MM.1S (cell line): Measurements from ENCODE around the gene EIF4EBP3.
"Not testable (repeated sequence)": the region's sequence is repeated elsewhere in the genome, so short reads cannot be mapped to it uniquely, and the experiment has no call there.

Experiments
- DNase-seq: peaks from one replicate; pipeline ENCODE4 v3.0.0-alpha.2; 2015
- H2AFZ ChIP-seq: fragments of 300-600 bp; sonication (generic); 2 replicates; pipeline ENCODE4 v1.6.0; 2016; ENCODE audit warnings: antibody characterized with exemption, low read length
- H3F3A ChIP-seq: fragments of 300-600 bp; sonication (generic); 2 replicates; pipeline ENCODE4 v1.6.1; 2016; ENCODE audit warnings: mild to moderate bottlenecking, antibody characterized with exemption, low read length, moderate library complexity, mixed read lengths; ENCODE audit not compliant: insufficient read depth
- H3K27ac ChIP-seq: fragments of 300-600 bp; sonication (generic); 2 replicates; pipeline ENCODE4 v1.5.1; 2016; ENCODE audit warnings: mild to moderate bottlenecking, low read length
- H3K27me3 ChIP-seq: fragments of 300-600 bp; sonication (generic); replicated peaks from 2 replicates; pipeline ENCODE4 v1.6.0; 2016; ENCODE audit warnings: low read length; ENCODE audit not compliant: insufficient read depth
- H3K36me3 ChIP-seq: fragments of 300-600 bp; sonication (generic); replicated peaks from 2 replicates; pipeline ENCODE4 v1.6.1; 2016; ENCODE audit warnings: mild to moderate bottlenecking, low read length, mixed read lengths; ENCODE audit not compliant: insufficient read depth
- H3K4me1 ChIP-seq: fragments of 300-600 bp; sonication (generic); 2 replicates; pipeline ENCODE4 v1.6.1; 2016; ENCODE audit warnings: low read length, mixed read lengths
- H3K4me2 ChIP-seq: fragments of 300-600 bp; sonication (generic); 2 replicates; pipeline ENCODE4 v1.6.0; 2016; ENCODE audit warnings: low read depth, low read length
- H3K4me3 ChIP-seq: fragments of 300-600 bp; sonication (generic); 2 replicates; pipeline ENCODE4 v1.5.1; 2016; ENCODE audit warnings: low read length, mixed read lengths
- H3K79me2 ChIP-seq: fragments of 300-600 bp; sonication (generic); 2 replicates; pipeline ENCODE4 v1.6.1; 2016; ENCODE audit warnings: mixed run types, low read length, mixed read lengths
- H3K9ac ChIP-seq: fragments of 300-600 bp; sonication (generic); 2 replicates; pipeline ENCODE4 v1.6.1; 2016; ENCODE audit warnings: low read length, mixed read lengths
- H3K9me2 ChIP-seq: fragments of 300-600 bp; sonication (generic); replicated peaks from 2 replicates; pipeline ENCODE4 v1.6.1; 2016; ENCODE audit warnings: mild to moderate bottlenecking, low read length, mixed read lengths; ENCODE audit not compliant: insufficient read depth
- H3K9me3 ChIP-seq: fragments of 300-600 bp; sonication (generic); replicated peaks from 2 replicates; pipeline ENCODE4 v1.6.1; 2016; ENCODE audit warnings: mild to moderate bottlenecking, low read length, mixed read lengths; ENCODE audit not compliant: insufficient read depth
- H4K20me1 ChIP-seq: fragments of 300-600 bp; sonication (generic); 2 replicates; pipeline ENCODE4 v1.6.1; 2016; ENCODE audit warnings: mild to moderate bottlenecking, low read length, moderate library complexity, mixed read lengths; ENCODE audit not compliant: insufficient read depth
- EZH2 ChIP-seq: fragments of 300-600 bp; sonication (generic); optimal IDR thresholded peaks from 2 replicates; pipeline ENCODE3; 2017; ENCODE audit warnings: low read depth, mild to moderate bottlenecking, antibody characterized with exemption, low read length, mixed read lengths
- EZH2phosphoT487 ChIP-seq: fragments of 300-600 bp; sonication (generic); IDR thresholded peaks from 2 replicates; pipeline ENCODE4 v1.6.1; 2018; ENCODE audit warnings: antibody characterized with exemption, low read length
- TF ChIP-seq, protein P1 (sequence below): fragments of 300-600 bp; sonication (generic); IDR thresholded peaks from 2 replicates; pipeline ENCODE4 v1.5.1; 2016; ENCODE audit warnings: antibody characterized with exemption, low read length, mixed read lengths

Gene EIF4EBP3

DNA sequence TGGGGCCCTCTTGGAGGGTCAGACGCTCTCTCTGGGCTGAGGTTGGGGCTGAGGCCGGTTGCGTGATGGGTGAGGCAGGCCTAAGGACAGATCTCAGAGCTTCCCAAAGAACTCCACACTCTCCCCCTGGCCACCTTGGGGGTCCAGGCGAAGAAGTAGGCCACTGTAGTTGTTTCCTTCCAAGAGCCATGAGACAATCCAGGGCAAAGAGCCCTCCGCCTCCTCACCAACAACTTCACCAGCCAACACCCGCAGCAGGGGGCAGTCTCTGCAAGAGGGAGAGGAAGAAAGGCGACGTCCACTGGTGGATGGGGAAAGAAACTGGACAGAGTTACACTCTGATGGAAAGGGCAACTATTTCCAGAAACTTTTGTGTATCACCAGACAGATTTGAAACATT is 27.8 kb downstream of the EIF4EBP3 start:
- no peaks in the 10 kb centered on the region for H4K20me1 ChIP-seq
- no peaks in the 10 kb centered on the region for H3K9me2 ChIP-seq
- no peaks in the 10 kb centered on the region for H3K27me3 ChIP-seq
- no peak overlapping the region for H2AFZ ChIP-seq
- H3K36me3 ChIP-seq: no peaks in the 10 kb centered on the region
- no peak overlapping the region for H3K9ac ChIP-seq
- no peak overlapping the region for H3K4me2 ChIP-seq
- 0 out of 2 replicates have a peak, but pooled peaks cover 1% of the 10 kb centered on the region for H3K79me2 ChIP-seq
- no peak overlapping the region for H3K27ac ChIP-seq
- DNase-seq: no peak
- no peaks in the 10 kb centered on the region for H3F3A ChIP-seq
- H3K4me3 ChIP-seq: no peak overlapping the region
- no peaks in the 10 kb centered on the region for H3K9me3 ChIP-seq
- TF ChIP-seq EZH2 (no peak), EZH2phosphoT487 (no peak)
- TF ChIP-seq, protein P1, sequence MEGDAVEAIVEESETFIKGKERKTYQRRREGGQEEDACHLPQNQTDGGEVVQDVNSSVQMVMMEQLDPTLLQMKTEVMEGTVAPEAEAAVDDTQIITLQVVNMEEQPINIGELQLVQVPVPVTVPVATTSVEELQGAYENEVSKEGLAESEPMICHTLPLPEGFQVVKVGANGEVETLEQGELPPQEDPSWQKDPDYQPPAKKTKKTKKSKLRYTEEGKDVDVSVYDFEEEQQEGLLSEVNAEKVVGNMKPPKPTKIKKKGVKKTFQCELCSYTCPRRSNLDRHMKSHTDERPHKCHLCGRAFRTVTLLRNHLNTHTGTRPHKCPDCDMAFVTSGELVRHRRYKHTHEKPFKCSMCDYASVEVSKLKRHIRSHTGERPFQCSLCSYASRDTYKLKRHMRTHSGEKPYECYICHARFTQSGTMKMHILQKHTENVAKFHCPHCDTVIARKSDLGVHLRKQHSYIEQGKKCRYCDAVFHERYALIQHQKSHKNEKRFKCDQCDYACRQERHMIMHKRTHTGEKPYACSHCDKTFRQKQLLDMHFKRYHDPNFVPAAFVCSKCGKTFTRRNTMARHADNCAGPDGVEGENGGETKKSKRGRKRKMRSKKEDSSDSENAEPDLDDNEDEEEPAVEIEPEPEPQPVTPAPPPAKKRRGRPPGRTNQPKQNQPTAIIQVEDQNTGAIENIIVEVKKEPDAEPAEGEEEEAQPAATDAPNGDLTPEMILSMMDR: no peak
- peaks cover 2% of the 10 kb centered on the region for H3K4me1 ChIP-seq

GRCh38 chr5:140576776-140577201 is 29.3 kb downstream of the EIF4EBP3 start:
- Histone ChIP-seq H4K20me1 (no peaks in the 10 kb centered on the region), H2AFZ (no peak overlapping the region), H3K4me3 (no peak overlapping the region), H3K27ac (no peak overlapping the region), H3K79me2 (no peaks in the 10 kb centered on the region), H3F3A (no peaks in the 10 kb centered on the region), H3K9me3 (no peaks in the 10 kb centered on the region), H3K36me3 (no peaks in the 10 kb centered on the region), H3K4me1 (no peaks in the 10 kb centered on the region), H3K9ac (no peak overlapping the region), H3K4me2 (no peak overlapping the region), H3K27me3 (no peaks in the 10 kb centered on the region), H3K9me2 (no peaks in the 10 kb centered on the region)
- no peak for DNase-seq
- no peak for TF ChIP-seq EZH2phosphoT487
- no peak for TF ChIP-seq EZH2
- TF ChIP-seq, protein P1: no peak

- H3K4me3 ChIP-seq, H3K9me3 ChIP-seq, H3K79me2 ChIP-seq, H4K20me1 ChIP-seq, DNase-seq, H3K27me3 ChIP-seq, H3K27ac ChIP-seq, H3F3A ChIP-seq, H3K9me2 ChIP-seq, H2AFZ ChIP-seq, H3K36me3 ChIP-seq, H3K4me1 ChIP-seq, H3K4me2 ChIP-seq, H3K9ac ChIP-seq: not testable (repeated sequence)
These were observed 31.8 kb downstream of the EIF4EBP3 start for GRCh38 chr5:140579188-140579747.

- Histone ChIP-seq H3K4me2 (no peak overlapping the region), H4K20me1 (no peaks in the 10 kb centered on the region), H3K4me1 (peaks cover 16% of the 10 kb centered on the region), H3F3A (no peaks in the 10 kb centered on the region), H3K36me3 (no peaks in the 10 kb centered on the region), H3K79me2 (no peaks in the 10 kb centered on the region), H3K9ac (no peak overlapping the region), H3K27me3 (no peaks in the 10 kb centered on the region), H3K9me2 (no peaks in the 10 kb centered on the region), H3K9me3 (no peaks in the 10 kb centered on the region), H3K4me3 (no peak overlapping the region), H3K27ac (no peak overlapping the region), H2AFZ (no peak overlapping the region)
- no peak for DNase-seq
- TF ChIP-seq, protein P1: no peak
- TF ChIP-seq EZH2phosphoT487 (no peak), EZH2 (no peak)
These were observed 40.0 kb downstream of the EIF4EBP3 start for GRCh38 chr5:140587495-140587894.
